H1 (cell line): ENCODE results near the gene SLC5A11. TPM values are rescaled to one million over a fixed set of nuclear protein-coding genes. Genes with fewer than 3 reads are reported as not detected.

Experiments used
- CTCF ChIA-PET: fragments of 300-600 bp; sonication (Branson Sonifier 250); formaldehyde crosslinking; loops from one replicate; lab custom pipeline; 2021; ENCODE audit not compliant: partially characterized antibody; lab: Charles Lee
- POLR2A ChIA-PET: fragments of 300-600 bp; sonication (Branson Sonifier 250); formaldehyde crosslinking; loops from one replicate; lab custom pipeline; 2021; ENCODE audit warnings: inconsistent platforms; ENCODE audit not compliant: partially characterized antibody; lab: Charles Lee
- DNase-seq, 2 experiments: peaks; one replicate each; pipeline versions ENCODE4 v3.0.0 to v3.0.0-alpha.2; 2010 to 2022; ENCODE audit warnings: low spot score in 2 of 2, low read depth in 1 of 2, mixed read lengths in 1 of 2
- FAIRE-seq: peaks from 2 replicates; lab custom pipeline; 2011; peaks lifted over from hg19 to GRCh38; lab: Jason Lieb, UNC
- H2AFZ ChIP-seq: 2 replicates; pipeline ENCODE4 v1.8.1; 2012; ENCODE audit warnings: low read length, inconsistent platforms
- H2AK5ac ChIP-seq: 2 replicates; pipeline ENCODE4 v1.6.1; 2013; ENCODE audit warnings: low read depth, low read length
- H2BK120ac ChIP-seq: replicated peaks from 2 replicates; pipeline ENCODE3; 2013; ENCODE audit warnings: low read depth, low read length, inconsistent platforms
- H2BK12ac ChIP-seq: 2 replicates; pipeline ENCODE4 v1.6.1; 2013; ENCODE audit warnings: low read depth, low read length
- H2BK15ac ChIP-seq: 2 replicates; pipeline ENCODE4 v1.6.1; 2013; ENCODE audit warnings: low read length
- H2BK20ac ChIP-seq: 2 replicates; pipeline ENCODE4 v1.6.1; 2013; ENCODE audit warnings: low read length
- H2BK5ac ChIP-seq: 2 replicates; pipeline ENCODE4 v1.6.1; 2013; ENCODE audit warnings: low read depth, low read length
- H3K14ac ChIP-seq: 2 replicates; pipeline ENCODE4 v1.6.1; 2013; ENCODE audit warnings: inconsistent platforms; ENCODE audit not compliant: insufficient read length
- H3K18ac ChIP-seq: 2 replicates; pipeline ENCODE4 v1.6.1; 2013; ENCODE audit warnings: low read length; ENCODE audit errors: extremely low read depth
- H3K23ac ChIP-seq: 2 replicates; pipeline ENCODE4 v1.6.1; 2013; ENCODE audit warnings: inconsistent platforms; ENCODE audit not compliant: insufficient read length
- H3K23me2 ChIP-seq: 2 replicates; pipeline ENCODE4 v1.6.1; 2013; ENCODE audit warnings: low read depth, low read length
- H3K27ac ChIP-seq: 2 replicates; pipeline ENCODE4 v1.6.1; 2011; ENCODE audit warnings: low read depth, low read length, inconsistent platforms
- H3K27me3 ChIP-seq, 4 experiments: replicated peaks in 1 of 4; 1 replicate in 1 of 4; 2 replicates in 3 of 4; pipeline versions ENCODE4 v1.6.1 to v1.8.1; 2011 to 2013; ENCODE audit warnings: low read length in 3 of 4, mild to moderate bottlenecking in 3 of 4, inconsistent platforms in 2 of 4, mixed read lengths in 2 of 4, moderate library complexity in 1 of 4; ENCODE audit not compliant: control insufficient read depth in 3 of 4, insufficient read depth in 3 of 4; ENCODE audit errors: extremely low read depth in 1 of 4
- H3K36me3 ChIP-seq, 4 experiments: 2 replicates each; pipeline versions ENCODE4 v1.6.1 to v1.8.1; 2011 to 2013; ENCODE audit warnings: mild to moderate bottlenecking in 4 of 4, low read length in 3 of 4, moderate library complexity in 2 of 4, control low read depth in 1 of 4, inconsistent platforms in 1 of 4; ENCODE audit not compliant: insufficient read depth in 4 of 4, control insufficient read depth in 2 of 4
- H3K4ac ChIP-seq: replicated peaks from 2 replicates; pipeline ENCODE3; 2013; ENCODE audit warnings: low read length, low read depth, mixed read lengths, inconsistent platforms; ENCODE audit not compliant: insufficient read length
- H3K4me1 ChIP-seq, 4 experiments: replicated peaks in 1 of 4; 1 replicate in 1 of 4; 2 replicates in 3 of 4; pipeline versions ENCODE4 v1.6.1 to v1.8.1; 2011 to 2013; ENCODE audit warnings: low read length in 3 of 4, inconsistent platforms in 2 of 4, mixed read lengths in 1 of 4; ENCODE audit not compliant: insufficient read depth in 4 of 4, control insufficient read depth in 3 of 4
- H3K4me2 ChIP-seq, 2 experiments: 2 replicates each; pipeline versions ENCODE4 v1.6.1 to v1.8.1; 2011 to 2013; ENCODE audit warnings: low read depth in 2 of 2, low read length in 2 of 2, control low read depth in 1 of 2, inconsistent platforms in 1 of 2, mild to moderate bottlenecking in 1 of 2; ENCODE audit not compliant: insufficient read depth in 1 of 2
- H3K4me3 ChIP-seq, 4 experiments: fragments of 200-600, 300-600 bp in 1 of 4; sonication (generic), shearing (Covaris generic), sonication (Bioruptor Twin) in 1 of 4; 2 replicates each; pipeline versions ENCODE4 v1.5.1 to v1.8.1; 2011 to 2016; ENCODE audit warnings: low read length in 4 of 4, low read depth in 3 of 4, control low read depth in 2 of 4, inconsistent platforms in 2 of 4, mild to moderate bottlenecking in 2 of 4, mixed read lengths in 1 of 4, moderate library complexity in 1 of 4; ENCODE audit not compliant: insufficient read depth in 2 of 4; ENCODE audit errors: extremely low read depth in 1 of 4
- H3K56ac ChIP-seq: replicated peaks from 2 replicates; pipeline ENCODE3; 2013; ENCODE audit warnings: low read depth, mild to moderate bottlenecking, mixed read lengths, low read length, inconsistent platforms; ENCODE audit not compliant: insufficient read length
- H3K79me1 ChIP-seq: 2 replicates; pipeline ENCODE4 v1.6.1; 2013; ENCODE audit warnings: low read depth, low read length, control low read depth
- H3K79me2 ChIP-seq, 2 experiments: 2 replicates each; pipeline versions ENCODE4 v1.6.1 to v1.8.1; 2012 to 2013; ENCODE audit warnings: low read length in 2 of 2, mild to moderate bottlenecking in 2 of 2, inconsistent platforms in 1 of 2; ENCODE audit not compliant: insufficient read depth in 2 of 2, control insufficient read depth in 1 of 2
- H3K9ac ChIP-seq, 4 experiments: replicated peaks in 1 of 4; 1 replicate in 1 of 4; 2 replicates in 3 of 4; pipeline versions ENCODE4 v1.6.1 to v1.8.1; 2011 to 2013; ENCODE audit warnings: low read depth in 3 of 4, low read length in 3 of 4, control low read depth in 2 of 4, mild to moderate bottlenecking in 2 of 4, moderate library complexity in 2 of 4, inconsistent platforms in 1 of 4; ENCODE audit errors: extremely low read depth in 1 of 4
- H3K9me3 ChIP-seq, 2 experiments: 2 replicates each; pipeline versions ENCODE4 v1.6.1 to v1.8.1; 2012 to 2013; ENCODE audit warnings: mild to moderate bottlenecking in 2 of 2, moderate library complexity in 2 of 2, control low read depth in 1 of 2, inconsistent platforms in 1 of 2, low read depth in 1 of 2, low read length in 1 of 2, mixed read lengths in 1 of 2; ENCODE audit not compliant: insufficient read depth in 2 of 2
- H4K20me1 ChIP-seq, 2 experiments: replicated peaks in 1 of 2; 2 replicates each; pipeline versions ENCODE3 to v1.8.1; 2011 to 2013; ENCODE audit warnings: inconsistent platforms in 2 of 2, low read length in 2 of 2, mild to moderate bottlenecking in 1 of 2; ENCODE audit not compliant: insufficient read depth in 2 of 2, control insufficient read depth in 1 of 2
- H4K5ac ChIP-seq: 2 replicates; pipeline ENCODE4 v1.6.1; 2013; ENCODE audit warnings: low read length, low read depth, mixed read lengths, inconsistent platforms; ENCODE audit not compliant: insufficient read length
- H4K8ac ChIP-seq: 2 replicates; pipeline ENCODE4 v1.8.0; 2013; ENCODE audit warnings: mild to moderate bottlenecking, moderate library complexity, low read length, inconsistent platforms; ENCODE audit not compliant: insufficient read depth; ENCODE audit errors: extremely low read depth
- H4K91ac ChIP-seq: replicated peaks from 2 replicates; pipeline ENCODE3; 2013; ENCODE audit warnings: low read length, mixed read lengths, inconsistent platforms; ENCODE audit not compliant: insufficient read length
- EZH2 ChIP-seq: fragments of 200-600 bp; sonication (generic); IDR thresholded peaks from 2 replicates; pipeline ENCODE4 v1.7.1; 2012; ENCODE audit warnings: low read depth, mild to moderate bottlenecking, moderate library complexity, low read length, inconsistent platforms; ENCODE audit not compliant: severe bottlenecking
- GABPA ChIP-seq: IDR thresholded peaks from 2 replicates; pipeline ENCODE4 v1.6.1; 2011; ENCODE audit warnings: mild to moderate bottlenecking, low read length, moderate library complexity, borderline replicate concordance; ENCODE audit not compliant: insufficient read depth
- KDM4A ChIP-seq: IDR thresholded peaks from one replicate; pipeline ENCODE4 v1.7.1; 2012; ENCODE audit warnings: low read depth, mild to moderate bottlenecking, moderate library complexity, low read length, inconsistent platforms; ENCODE audit not compliant: severe bottlenecking
- RFX5 ChIP-seq: IDR thresholded peaks from 2 replicates; pipeline ENCODE4 v1.6.1; 2011; ENCODE audit warnings: low read depth, low read length, improper control_type of control experiment, borderline replicate concordance
- SIN3A ChIP-seq, 2 experiments: IDR thresholded peaks in 1 of 2; conservative IDR thresholded peaks in 1 of 2; 2 replicates each; pipeline ENCODE4 v1.6.1; 2011 to 2012; ENCODE audit warnings: low read length in 2 of 2, improper control_type of control experiment in 1 of 2, low read depth in 1 of 2, mild to moderate bottlenecking in 1 of 2
- WGBS, 2 experiments: shearing (Covaris generic) in 1 of 2; methylation state at CpG; one replicate each; pipeline versions ENCODE4 v1.1.6 to v1.1.7; 2013 to 2015; ENCODE audit warnings: low lambda C conversion rate in 2 of 2, mixed read lengths in 2 of 2, inconsistent platforms in 1 of 2, low coverage in 1 of 2, missing lambda C conversion rate in 1 of 2; ENCODE audit not compliant: insufficient replicate concordance in 2 of 2, insufficient coverage in 1 of 2, insufficient read length in 1 of 2; ENCODE audit errors: extremely low coverage in 1 of 2, missing lambda C conversion rate in 1 of 2; 5-methylcytosine and 5-hydroxymethylcytosine counted together
- polyA plus RNA-seq, 7 experiments: library from polyadenylated mRNA; depleted of rRNA in 3 of 7; stranded (reverse) in 5 of 7; unstranded in 2 of 7; fragments of >200 nt in 5 of 7; fragments of 200-250 nt in 2 of 7; gene quantifications; 1 replicate in 5 of 7; 2 replicates in 1 of 7; 4 replicates in 1 of 7; pipeline versions ENCODE4 v1.2.1 to v1.2.3, GENCODE V29; 2011 to 2013; ENCODE audit warnings: missing spikeins in 2 of 7, mixed read lengths in 2 of 7
- total RNA-seq: library from RNA; stranded (reverse); fragmentation: NEBNext Ultra II Directional; extraction: Animal tissue kit (Norgen Biotek cat#: 25700); gene quantifications from 2 replicates; pipeline ENCODE4 v1.2.1, GENCODE V29; 2021

The SLC5A11 gene
- total and polyA plus RNA-seq, 2 of the 8 experiments (the other 6 are each of a cell fraction or from before 2014, with no cell fraction given), result 0.26 to 0.59 TPM

GRCh38 chr16:24825696-24826095, 20.1 kb upstream of the SLC5A11 start:
- H2AK5ac ChIP-seq, result no peak overlapping the region
- no peak overlapping the region for H3K14ac ChIP-seq
- DNase-seq (no peak), FAIRE-seq (no peak)
- no peak overlapping the region for H3K4ac ChIP-seq
- no peaks in the 10 kb centered on the region for H3K4me1 ChIP-seq
- H2BK15ac ChIP-seq, result no peak overlapping the region
- no peak overlapping the region for H3K27ac ChIP-seq
- no peak overlapping the region for H3K4me2 ChIP-seq
- H3K79me2 ChIP-seq, result no peaks in the 10 kb centered on the region
- H2BK20ac ChIP-seq, result no peak overlapping the region
- no peak overlapping the region for H3K9ac ChIP-seq
- H3K9me3 ChIP-seq, result no peaks in the 10 kb centered on the region
- H2AFZ ChIP-seq, result no peak overlapping the region
- H4K91ac ChIP-seq, result no peak overlapping the region
- WGBS, 2 experiments, result 94% methylated on average over 10 of the region's 10 CpGs; no CpG with 5 or more reads in 1 of the 2 experiments
- H4K8ac ChIP-seq, result no peak overlapping the region
- H4K20me1 ChIP-seq, result peaks cover 4 to 21% of the 10 kb centered on the region in 2 experiments
- no peak overlapping the region for H2BK12ac ChIP-seq
- H3K56ac ChIP-seq, result no peak overlapping the region
- H3K18ac ChIP-seq, result no peak overlapping the region
- H3K79me1 ChIP-seq, result no peaks in the 10 kb centered on the region; the same call in 1 of the 2 replicates
- no peak overlapping the region for H3K23ac ChIP-seq
- no peak overlapping the region for H2BK5ac ChIP-seq
- H3K23me2 ChIP-seq, result no peaks in the 10 kb centered on the region
- no peak overlapping the region for H2BK120ac ChIP-seq
- H3K4me3 ChIP-seq, result no peak overlapping the region
- no peaks in the 10 kb centered on the region for H3K27me3 ChIP-seq
- ChIA-PET POLR2A (interaction anchor here (0.9 kb wide), 1 partner anchor 15 kb away, joined by 3 read pairs; no protein-coding TSS in a partner anchor), CTCF (interaction anchor here (0.9 kb wide), 1 partner anchor 11 kb away, joined by 3 read pairs; no protein-coding TSS in a partner anchor)
- no peak overlapping the region for H4K5ac ChIP-seq
- TF ChIP-seq EZH2, result no peak
- no peak for TF ChIP-seq KDM4A
- TF ChIP-seq RFX5, result no peak
- no peak for TF ChIP-seq SIN3A (conservative IDR thresholded peaks at IDR 0.05 in 1 of 2, IDR thresholded peaks at IDR 0.05 in 1 of 2; ENCODE audit: low read depth in 1 of 2, low read length in 2 of 2)
- no peak for TF ChIP-seq GABPA
- TF ChIP-seq, all 59 proteins: peak for 0
- peaks cover 21 to 69% (median 38%) of the 10 kb centered on the region in 4 experiments for H3K36me3 ChIP-seq
